ENCODE results near the gene HRC.
"Not testable (repeated sequence)": the region's sequence is repeated elsewhere in the genome, so short reads cannot be mapped to it uniquely, and the experiment has no call there.

Gene HRC

GRCh38 chr19:49155005-49155819 lies at the start of gene HRC:
Gene HRC, minus strand, starts transcription at chr19:49155396. Its CDS starts 159 bp downstream, at chr19:49155237.
- Mint-ChIP-seq H3K9me3 (peaks cover 11% of the 10 kb centered on the region), H3K36me3 (peaks cover 5% of the 10 kb centered on the region), H3K4me1 (peaks cover 16% of the 10 kb centered on the region), H3K27ac (no peak within 1 kb of the TSS), H3K4me3 (no peak within 1 kb of the TSS), H3K27me3 (peaks cover 42% of the 10 kb centered on the region)
- ATAC-seq (ENCODE audit: low read depth) (no peak), DNase-seq (ENCODE audit: low spot score in 2 of 2) (no peak)

GRCh38 chr19:49201042-49201441 lies 45.8 kb upstream of the HRC start:
- H3K9me3 Mint-ChIP-seq: no peaks in the 10 kb centered on the region
- H3K27me3 Mint-ChIP-seq: peaks cover 6% of the 10 kb centered on the region
- no peaks in the 10 kb centered on the region for H3K36me3 Mint-ChIP-seq
- DNase-seq (ENCODE audit: low spot score in 2 of 2) (no peak), ATAC-seq (ENCODE audit: low read depth) (no peak)
- no peak overlapping the region for H3K27ac Mint-ChIP-seq
- peaks cover 4% of the 10 kb centered on the region for H3K4me1 Mint-ChIP-seq
- no peak overlapping the region for H3K4me3 Mint-ChIP-seq

GRCh38 chr19:49200238-49200862 lies 45.2 kb upstream of the HRC start:
- H3K9me3 Mint-ChIP-seq: no peaks in the 10 kb centered on the region
- DNase-seq (ENCODE audit: low spot score in 2 of 2): no peak
- H3K4me1 Mint-ChIP-seq: peaks cover 4% of the 10 kb centered on the region
- peaks cover 6% of the 10 kb centered on the region for H3K27me3 Mint-ChIP-seq
- ATAC-seq (ENCODE audit: low read depth): peak; percentile 30
- H3K36me3 Mint-ChIP-seq: no peaks in the 10 kb centered on the region
- H3K27ac Mint-ChIP-seq: no peak overlapping the region
- H3K4me3 Mint-ChIP-seq: no peak overlapping the region

- H3K4me1 Mint-ChIP-seq: peaks cover 4% of the 10 kb centered on the region
- no peaks in the 10 kb centered on the region for H3K9me3 Mint-ChIP-seq
- DNase-seq (ENCODE audit: low spot score in 2 of 2) (no peak), ATAC-seq (ENCODE audit: low read depth) (no peak)
- no peak overlapping the region for H3K27ac Mint-ChIP-seq
- H3K27me3 Mint-ChIP-seq: peaks cover 13% of the 10 kb centered on the region
- H3K4me3 Mint-ChIP-seq: no peak overlapping the region
- H3K36me3 Mint-ChIP-seq: no peaks in the 10 kb centered on the region
Observed at GRCh38 chr19:49196527-49197240, 41.5 kb upstream of the HRC start.

- no peak for DNase-seq (ENCODE audit: low spot score in 2 of 2)
- no peak overlapping the region for H3K4me3 Mint-ChIP-seq
- H3K9me3 Mint-ChIP-seq: no peaks in the 10 kb centered on the region
- no peak for ATAC-seq (ENCODE audit: low read depth)
- peaks cover 4% of the 10 kb centered on the region for H3K4me1 Mint-ChIP-seq
- no peaks in the 10 kb centered on the region for H3K36me3 Mint-ChIP-seq
- peaks cover 13% of the 10 kb centered on the region for H3K27me3 Mint-ChIP-seq
- no peak overlapping the region for H3K27ac Mint-ChIP-seq
Observed at GRCh38 chr19:49194408-49194807, 39.2 kb upstream of the HRC start.

GRCh38 chr19:49193822-49194394 lies 38.7 kb upstream of the HRC start:
- peaks cover 13% of the 10 kb centered on the region for H3K27me3 Mint-ChIP-seq
- H3K9me3 Mint-ChIP-seq: no peaks in the 10 kb centered on the region
- no peak overlapping the region for H3K27ac Mint-ChIP-seq
- H3K36me3 Mint-ChIP-seq: no peaks in the 10 kb centered on the region
- ATAC-seq (ENCODE audit: low read depth) (no peak), DNase-seq (ENCODE audit: low spot score in 2 of 2) (no peak)
- H3K4me3 Mint-ChIP-seq: no peak overlapping the region
- H3K4me1 Mint-ChIP-seq: peaks cover 4% of the 10 kb centered on the region

GRCh38 chr19:49190781-49191180 lies 35.6 kb upstream of the HRC start:
- Mint-ChIP-seq H3K4me3 (no peak overlapping the region), H3K9me3 (no peaks in the 10 kb centered on the region)
- no peak for ATAC-seq (ENCODE audit: low read depth)

GRCh38 chr19:49189259-49189658 lies 34.1 kb upstream of the HRC start:
- no peaks in the 10 kb centered on the region for H3K36me3 Mint-ChIP-seq
- no peak for DNase-seq (ENCODE audit: low spot score in 2 of 2)
- no peaks in the 10 kb centered on the region for H3K4me1 Mint-ChIP-seq
- H3K4me3 Mint-ChIP-seq: no peak overlapping the region
- H3K27ac Mint-ChIP-seq: no peak overlapping the region
- no peaks in the 10 kb centered on the region for H3K9me3 Mint-ChIP-seq
- peaks cover 8% of the 10 kb centered on the region for H3K27me3 Mint-ChIP-seq
- no peak for ATAC-seq (ENCODE audit: low read depth)

More at GRCh38 chr19:49190781-49191180, 35.6 kb upstream of the HRC start:
- no peaks in the 10 kb centered on the region for H3K4me1 Mint-ChIP-seq
- no peaks in the 10 kb centered on the region for H3K36me3 Mint-ChIP-seq
- no peak for DNase-seq (ENCODE audit: low spot score in 2 of 2)
- peaks cover 12% of the 10 kb centered on the region for H3K27me3 Mint-ChIP-seq
- no peak overlapping the region for H3K27ac Mint-ChIP-seq

GRCh38 chr19:49188626-49189200 lies 33.5 kb upstream of the HRC start:
- H3K27me3 Mint-ChIP-seq: peaks cover 5% of the 10 kb centered on the region
- H3K9me3 Mint-ChIP-seq: peaks cover 4% of the 10 kb centered on the region
- ATAC-seq (ENCODE audit: low read depth) (no peak), DNase-seq (ENCODE audit: low spot score in 2 of 2) (no peak)
- peaks cover 2% of the 10 kb centered on the region for H3K36me3 Mint-ChIP-seq
- no peak overlapping the region for H3K4me3 Mint-ChIP-seq
- H3K4me1 Mint-ChIP-seq: no peaks in the 10 kb centered on the region
- H3K27ac Mint-ChIP-seq: no peak overlapping the region

- Mint-ChIP-seq H3K9me3 (peaks cover 14% of the 10 kb centered on the region), H3K27me3 (peaks cover 11% of the 10 kb centered on the region), H3K4me1 (peaks cover 4% of the 10 kb centered on the region), H3K27ac (no peak overlapping the region), H3K36me3 (peaks cover 8% of the 10 kb centered on the region), H3K4me3 (no peak overlapping the region)
- ATAC-seq (ENCODE audit: low read depth) (peak; percentile 63), DNase-seq (ENCODE audit: low spot score in 2 of 2) (no peak)
Observed at GRCh38 chr19:49186108-49186507, 30.9 kb upstream of the HRC start.

- no peak overlapping the region for H3K4me3 Mint-ChIP-seq
- DNase-seq (ENCODE audit: low spot score in 2 of 2): no peak
- peaks cover 17% of the 10 kb centered on the region for H3K27me3 Mint-ChIP-seq
- peaks cover 4% of the 10 kb centered on the region for H3K4me1 Mint-ChIP-seq
- no peak for ATAC-seq (ENCODE audit: low read depth)
- H3K27ac Mint-ChIP-seq: no peak overlapping the region
- H3K36me3 Mint-ChIP-seq: peaks cover 8% of the 10 kb centered on the region
- H3K9me3 Mint-ChIP-seq: peaks cover 14% of the 10 kb centered on the region
Observed at GRCh38 chr19:49182848-49183375, 27.7 kb upstream of the HRC start.

- not testable (repeated sequence) for H3K4me3 Mint-ChIP-seq; DNase-seq (ENCODE audit: low spot score in 2 of 2); H3K36me3 Mint-ChIP-seq; H3K4me1 Mint-ChIP-seq; ATAC-seq (ENCODE audit: low read depth); H3K27ac Mint-ChIP-seq
- Mint-ChIP-seq H3K27me3 (peaks cover 20% of the 10 kb centered on the region), H3K9me3 (peaks cover 14% of the 10 kb centered on the region)
Observed at GRCh38 chr19:49182010-49182847, 27.0 kb upstream of the HRC start.

- ATAC-seq (ENCODE audit: low read depth) (no peak), DNase-seq (ENCODE audit: low spot score in 2 of 2) (no peak)
- peaks cover 14% of the 10 kb centered on the region for H3K9me3 Mint-ChIP-seq
- peaks cover 6% of the 10 kb centered on the region for H3K4me1 Mint-ChIP-seq
- no peak overlapping the region for H3K27ac Mint-ChIP-seq
- peaks cover 8% of the 10 kb centered on the region for H3K36me3 Mint-ChIP-seq
- H3K27me3 Mint-ChIP-seq: peaks cover 22% of the 10 kb centered on the region
- no peak overlapping the region for H3K4me3 Mint-ChIP-seq
Observed at GRCh38 chr19:49180659-49181058, 25.5 kb upstream of the HRC start.

All from memory B cell (primary cell).